ENCODE data around the gene PDE6H. TPM values are rescaled to one million over a fixed set of nuclear protein-coding genes. Genes with fewer than 3 reads are reported as not detected.

The PDE6H gene
- total RNA-seq, 2 donors from 2014 or later: not detected

DNA sequence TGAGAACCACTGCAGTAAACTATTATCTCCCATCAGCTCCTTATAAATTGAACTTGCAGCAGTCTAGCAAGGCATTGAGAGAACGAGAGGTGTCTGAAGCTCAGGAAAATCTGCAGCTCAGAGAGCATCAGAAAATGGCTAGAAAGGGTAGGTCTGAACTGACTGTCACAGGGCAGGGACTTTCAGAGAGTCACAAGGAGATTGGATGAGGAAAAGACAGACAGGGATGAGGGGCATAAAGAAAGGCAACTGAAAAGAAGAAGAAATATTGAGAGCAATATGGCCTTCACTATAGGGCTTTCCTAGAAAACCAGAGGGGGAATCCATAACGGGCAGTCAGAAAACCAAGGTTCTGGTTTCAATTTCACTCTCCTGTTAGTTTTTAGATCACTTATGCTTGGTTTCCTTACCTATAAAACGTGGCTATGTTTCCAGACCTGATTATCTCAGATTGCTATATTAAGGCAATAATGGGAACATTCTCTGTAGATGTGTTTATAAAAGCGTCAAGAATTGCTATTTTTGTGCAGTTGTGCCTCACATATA is 40.9 kb downstream of the PDE6H start:
- H3K4me1 Mint-ChIP-seq: peaks cover 15% of the 10 kb centered on the region
- H3K36me3 Mint-ChIP-seq (ENCODE audit: low read depth): no peaks in the 10 kb centered on the region
- H3K9me3 Mint-ChIP-seq: no peaks in the 10 kb centered on the region
- no peak overlapping the region for H3K4me3 Mint-ChIP-seq
- 93 to 100% methylated on average over 3 to 4 of the region's 4 CpGs for WGBS, 2 experiments (ENCODE audit: insufficient coverage in 1 of 2, insufficient read length in 1 of 2)
- H3K9ac ChIP-seq (ENCODE audit: extremely low read depth, low read length, poor library complexity, severe bottlenecking): no peak overlapping the region
- no peaks in the 10 kb centered on the region for H3K9me3 ChIP-seq (ENCODE audit: control insufficient read depth, low read length)
- DNase-seq: no peak
- no peak overlapping the region for H3K27ac Mint-ChIP-seq
- no peak overlapping the region for H3K27ac ChIP-seq (ENCODE audit: low read depth, low read length)
- H3K27me3 ChIP-seq (ENCODE audit: control insufficient read depth, insufficient read depth, low read length, poor library complexity, severe bottlenecking): peaks cover 26% of the 10 kb centered on the region
- H3K4me1 ChIP-seq (ENCODE audit: control insufficient read depth, insufficient read depth, low read length): no peaks in the 10 kb centered on the region
- TF ChIP-seq, protein P1, sequence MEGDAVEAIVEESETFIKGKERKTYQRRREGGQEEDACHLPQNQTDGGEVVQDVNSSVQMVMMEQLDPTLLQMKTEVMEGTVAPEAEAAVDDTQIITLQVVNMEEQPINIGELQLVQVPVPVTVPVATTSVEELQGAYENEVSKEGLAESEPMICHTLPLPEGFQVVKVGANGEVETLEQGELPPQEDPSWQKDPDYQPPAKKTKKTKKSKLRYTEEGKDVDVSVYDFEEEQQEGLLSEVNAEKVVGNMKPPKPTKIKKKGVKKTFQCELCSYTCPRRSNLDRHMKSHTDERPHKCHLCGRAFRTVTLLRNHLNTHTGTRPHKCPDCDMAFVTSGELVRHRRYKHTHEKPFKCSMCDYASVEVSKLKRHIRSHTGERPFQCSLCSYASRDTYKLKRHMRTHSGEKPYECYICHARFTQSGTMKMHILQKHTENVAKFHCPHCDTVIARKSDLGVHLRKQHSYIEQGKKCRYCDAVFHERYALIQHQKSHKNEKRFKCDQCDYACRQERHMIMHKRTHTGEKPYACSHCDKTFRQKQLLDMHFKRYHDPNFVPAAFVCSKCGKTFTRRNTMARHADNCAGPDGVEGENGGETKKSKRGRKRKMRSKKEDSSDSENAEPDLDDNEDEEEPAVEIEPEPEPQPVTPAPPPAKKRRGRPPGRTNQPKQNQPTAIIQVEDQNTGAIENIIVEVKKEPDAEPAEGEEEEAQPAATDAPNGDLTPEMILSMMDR (conservative IDR thresholded peaks at IDR 0.05): no peak
- H3K4me3 ChIP-seq (ENCODE audit: low read length): no peak overlapping the region
- H3K27me3 Mint-ChIP-seq (ENCODE audit: insufficient read depth): peaks cover 12% of the 10 kb centered on the region
- H3K36me3 ChIP-seq (ENCODE audit: control insufficient read depth, insufficient read depth, low read length): no peaks in the 10 kb centered on the region

DNA sequence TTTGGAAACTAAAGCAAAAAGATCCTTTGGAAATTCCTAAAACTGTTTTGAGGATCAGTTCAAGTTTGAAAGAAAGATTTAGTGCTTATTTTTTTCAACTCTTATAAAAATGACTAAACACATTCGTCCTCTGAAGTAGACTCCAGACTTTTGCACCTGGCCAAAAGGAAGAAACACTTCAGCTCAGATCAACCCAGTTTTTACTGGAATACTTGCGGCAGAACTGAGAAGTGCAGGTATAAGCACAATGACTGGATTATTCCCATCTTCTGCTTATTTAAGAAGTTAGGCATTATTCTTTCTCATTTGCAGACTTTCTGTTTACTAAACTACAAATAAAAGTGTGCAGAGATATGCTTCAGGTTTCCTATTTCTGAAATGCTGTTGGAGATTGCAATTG is 41.9 kb downstream of the PDE6H start:
- Mint-ChIP-seq H3K36me3 (ENCODE audit: low read depth) (no peaks in the 10 kb centered on the region), H3K4me3 (no peak overlapping the region), H3K27ac (no peak overlapping the region), H3K4me1 (peaks cover 15% of the 10 kb centered on the region), H3K27me3 (ENCODE audit: insufficient read depth) (peaks cover 13% of the 10 kb centered on the region), H3K9me3 (no peaks in the 10 kb centered on the region)
- Histone ChIP-seq H3K27me3 (ENCODE audit: control insufficient read depth, insufficient read depth, low read length, poor library complexity, severe bottlenecking) (peaks cover 26% of the 10 kb centered on the region), H3K4me1 (ENCODE audit: control insufficient read depth, insufficient read depth, low read length) (no peaks in the 10 kb centered on the region), H3K9ac (ENCODE audit: extremely low read depth, low read length, poor library complexity, severe bottlenecking) (no peak overlapping the region), H3K4me3 (ENCODE audit: low read length) (no peak overlapping the region), H3K9me3 (ENCODE audit: control insufficient read depth, low read length) (no peaks in the 10 kb centered on the region), H3K36me3 (ENCODE audit: control insufficient read depth, insufficient read depth, low read length) (no peaks in the 10 kb centered on the region), H3K27ac (ENCODE audit: low read depth, low read length) (no peak overlapping the region)
- TF ChIP-seq, protein P1 (conservative IDR thresholded peaks at IDR 0.05): no peak
- no peak for DNase-seq
- 86 to 93% methylated on average over 2 of the region's 2 CpGs for WGBS, 2 experiments (ENCODE audit: insufficient coverage in 1 of 2, insufficient read length in 1 of 2)

DNA sequence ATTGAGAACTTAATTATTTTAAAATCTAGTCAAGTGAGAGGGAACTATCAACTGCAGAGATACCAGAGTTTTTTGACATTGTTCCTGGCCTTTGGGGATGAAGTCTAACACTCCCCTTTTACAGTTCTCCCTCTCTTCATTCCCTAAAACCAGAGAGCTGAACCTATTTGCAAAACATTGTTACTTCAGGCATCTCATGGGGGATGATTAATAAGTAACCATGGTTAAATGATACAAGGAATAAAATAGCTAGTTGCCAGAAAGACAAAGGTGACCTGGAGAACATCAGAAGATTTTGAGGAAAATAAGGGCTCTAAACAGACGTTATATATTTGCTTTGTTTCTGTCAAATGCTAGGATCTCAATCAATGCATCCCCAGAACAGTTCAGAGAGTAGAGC is 42.3 kb downstream of the PDE6H start:
- Mint-ChIP-seq H3K4me3 (no peak overlapping the region), H3K27me3 (ENCODE audit: insufficient read depth) (peaks cover 13% of the 10 kb centered on the region), H3K27ac (no peak overlapping the region), H3K4me1 (peaks cover 15% of the 10 kb centered on the region), H3K36me3 (ENCODE audit: low read depth) (no peaks in the 10 kb centered on the region), H3K9me3 (no peaks in the 10 kb centered on the region)
- no peak overlapping the region for H3K9ac ChIP-seq (ENCODE audit: extremely low read depth, low read length, poor library complexity, severe bottlenecking)
- no peaks in the 10 kb centered on the region for H3K4me1 ChIP-seq (ENCODE audit: control insufficient read depth, insufficient read depth, low read length)
- H3K36me3 ChIP-seq (ENCODE audit: control insufficient read depth, insufficient read depth, low read length): no peaks in the 10 kb centered on the region
- H3K4me3 ChIP-seq (ENCODE audit: low read length): no peak overlapping the region
- H3K9me3 ChIP-seq (ENCODE audit: control insufficient read depth, low read length): no peaks in the 10 kb centered on the region
- peaks cover 26% of the 10 kb centered on the region for H3K27me3 ChIP-seq (ENCODE audit: control insufficient read depth, insufficient read depth, low read length, poor library complexity, severe bottlenecking)
- 86 to 90% methylated on average over 1 of the region's 1 CpG for WGBS, 2 experiments (ENCODE audit: insufficient coverage in 1 of 2, insufficient read length in 1 of 2)
- H3K27ac ChIP-seq (ENCODE audit: low read depth, low read length): no peak overlapping the region
- TF ChIP-seq, protein P1 (conservative IDR thresholded peaks at IDR 0.05): no peak
- DNase-seq: no peak

Measured in endodermal cell (in vitro differentiated cells).